H1 (cell line): ENCODE results near the gene MRM1. TPM values are rescaled to one million over a fixed set of nuclear protein-coding genes. Genes with fewer than 3 reads are reported as not detected.
A peak's percentile ranks its signal among the peaks of the same experiment; 100 is the strongest.

ENCODE experiments used
- CTCF ChIA-PET: fragments of 300-600 bp; sonication (Branson Sonifier 250); formaldehyde crosslinking; loops from one replicate; lab custom pipeline; 2021; ENCODE audit not compliant: partially characterized antibody; lab: Charles Lee
- POLR2A ChIA-PET: fragments of 300-600 bp; sonication (Branson Sonifier 250); formaldehyde crosslinking; loops from one replicate; lab custom pipeline; 2021; ENCODE audit warnings: inconsistent platforms; ENCODE audit not compliant: partially characterized antibody; lab: Charles Lee
- DNase-seq, 2 experiments: peaks; one replicate each; pipeline versions ENCODE4 v3.0.0 to v3.0.0-alpha.2; 2010 to 2022; ENCODE audit warnings: low spot score in 2 of 2, low read depth in 1 of 2, mixed read lengths in 1 of 2
- FAIRE-seq: peaks from 2 replicates; lab custom pipeline; 2011; peaks lifted over from hg19 to GRCh38; lab: Jason Lieb, UNC
- H2AFZ ChIP-seq: 2 replicates; pipeline ENCODE4 v1.8.1; 2012; ENCODE audit warnings: low read length, inconsistent platforms
- H2AK5ac ChIP-seq: 2 replicates; pipeline ENCODE4 v1.6.1; 2013; ENCODE audit warnings: low read depth, low read length
- H2BK120ac ChIP-seq: replicated peaks from 2 replicates; pipeline ENCODE3; 2013; ENCODE audit warnings: low read depth, low read length, inconsistent platforms
- H2BK12ac ChIP-seq: 2 replicates; pipeline ENCODE4 v1.6.1; 2013; ENCODE audit warnings: low read depth, low read length
- H2BK15ac ChIP-seq: 2 replicates; pipeline ENCODE4 v1.6.1; 2013; ENCODE audit warnings: low read length
- H2BK20ac ChIP-seq: 2 replicates; pipeline ENCODE4 v1.6.1; 2013; ENCODE audit warnings: low read length
- H2BK5ac ChIP-seq: 2 replicates; pipeline ENCODE4 v1.6.1; 2013; ENCODE audit warnings: low read depth, low read length
- H3K14ac ChIP-seq: 2 replicates; pipeline ENCODE4 v1.6.1; 2013; ENCODE audit warnings: inconsistent platforms; ENCODE audit not compliant: insufficient read length
- H3K18ac ChIP-seq: 2 replicates; pipeline ENCODE4 v1.6.1; 2013; ENCODE audit warnings: low read length; ENCODE audit errors: extremely low read depth
- H3K23ac ChIP-seq: 2 replicates; pipeline ENCODE4 v1.6.1; 2013; ENCODE audit warnings: inconsistent platforms; ENCODE audit not compliant: insufficient read length
- H3K23me2 ChIP-seq: 2 replicates; pipeline ENCODE4 v1.6.1; 2013; ENCODE audit warnings: low read depth, low read length
- H3K27ac ChIP-seq: 2 replicates; pipeline ENCODE4 v1.6.1; 2011; ENCODE audit warnings: low read depth, low read length, inconsistent platforms
- H3K27me3 ChIP-seq, 4 experiments: replicated peaks in 1 of 4; 1 replicate in 1 of 4; 2 replicates in 3 of 4; pipeline versions ENCODE4 v1.6.1 to v1.8.1; 2011 to 2013; ENCODE audit warnings: low read length in 3 of 4, mild to moderate bottlenecking in 3 of 4, inconsistent platforms in 2 of 4, mixed read lengths in 2 of 4, moderate library complexity in 1 of 4; ENCODE audit not compliant: control insufficient read depth in 3 of 4, insufficient read depth in 3 of 4; ENCODE audit errors: extremely low read depth in 1 of 4
- H3K36me3 ChIP-seq, 4 experiments: 2 replicates each; pipeline versions ENCODE4 v1.6.1 to v1.8.1; 2011 to 2013; ENCODE audit warnings: mild to moderate bottlenecking in 4 of 4, low read length in 3 of 4, moderate library complexity in 2 of 4, control low read depth in 1 of 4, inconsistent platforms in 1 of 4; ENCODE audit not compliant: insufficient read depth in 4 of 4, control insufficient read depth in 2 of 4
- H3K4ac ChIP-seq: replicated peaks from 2 replicates; pipeline ENCODE3; 2013; ENCODE audit warnings: low read length, low read depth, mixed read lengths, inconsistent platforms; ENCODE audit not compliant: insufficient read length
- H3K4me1 ChIP-seq, 4 experiments: replicated peaks in 1 of 4; 1 replicate in 1 of 4; 2 replicates in 3 of 4; pipeline versions ENCODE4 v1.6.1 to v1.8.1; 2011 to 2013; ENCODE audit warnings: low read length in 3 of 4, inconsistent platforms in 2 of 4, mixed read lengths in 1 of 4; ENCODE audit not compliant: insufficient read depth in 4 of 4, control insufficient read depth in 3 of 4
- H3K4me2 ChIP-seq, 2 experiments: 2 replicates each; pipeline versions ENCODE4 v1.6.1 to v1.8.1; 2011 to 2013; ENCODE audit warnings: low read depth in 2 of 2, low read length in 2 of 2, control low read depth in 1 of 2, inconsistent platforms in 1 of 2, mild to moderate bottlenecking in 1 of 2; ENCODE audit not compliant: insufficient read depth in 1 of 2
- H3K4me3 ChIP-seq, 4 experiments: fragments of 200-600, 300-600 bp in 1 of 4; sonication (generic), shearing (Covaris generic), sonication (Bioruptor Twin) in 1 of 4; 2 replicates each; pipeline versions ENCODE4 v1.5.1 to v1.8.1; 2011 to 2016; ENCODE audit warnings: low read length in 4 of 4, low read depth in 3 of 4, control low read depth in 2 of 4, inconsistent platforms in 2 of 4, mild to moderate bottlenecking in 2 of 4, mixed read lengths in 1 of 4, moderate library complexity in 1 of 4; ENCODE audit not compliant: insufficient read depth in 2 of 4; ENCODE audit errors: extremely low read depth in 1 of 4
- H3K56ac ChIP-seq: replicated peaks from 2 replicates; pipeline ENCODE3; 2013; ENCODE audit warnings: low read depth, mild to moderate bottlenecking, mixed read lengths, low read length, inconsistent platforms; ENCODE audit not compliant: insufficient read length
- H3K79me1 ChIP-seq: 2 replicates; pipeline ENCODE4 v1.6.1; 2013; ENCODE audit warnings: low read depth, low read length, control low read depth
- H3K79me2 ChIP-seq, 2 experiments: 2 replicates each; pipeline versions ENCODE4 v1.6.1 to v1.8.1; 2012 to 2013; ENCODE audit warnings: low read length in 2 of 2, mild to moderate bottlenecking in 2 of 2, inconsistent platforms in 1 of 2; ENCODE audit not compliant: insufficient read depth in 2 of 2, control insufficient read depth in 1 of 2
- H3K9ac ChIP-seq, 4 experiments: replicated peaks in 1 of 4; 1 replicate in 1 of 4; 2 replicates in 3 of 4; pipeline versions ENCODE4 v1.6.1 to v1.8.1; 2011 to 2013; ENCODE audit warnings: low read depth in 3 of 4, low read length in 3 of 4, control low read depth in 2 of 4, mild to moderate bottlenecking in 2 of 4, moderate library complexity in 2 of 4, inconsistent platforms in 1 of 4; ENCODE audit errors: extremely low read depth in 1 of 4
- H3K9me3 ChIP-seq, 2 experiments: 2 replicates each; pipeline versions ENCODE4 v1.6.1 to v1.8.1; 2012 to 2013; ENCODE audit warnings: mild to moderate bottlenecking in 2 of 2, moderate library complexity in 2 of 2, control low read depth in 1 of 2, inconsistent platforms in 1 of 2, low read depth in 1 of 2, low read length in 1 of 2, mixed read lengths in 1 of 2; ENCODE audit not compliant: insufficient read depth in 2 of 2
- H4K20me1 ChIP-seq, 2 experiments: replicated peaks in 1 of 2; 2 replicates each; pipeline versions ENCODE3 to v1.8.1; 2011 to 2013; ENCODE audit warnings: inconsistent platforms in 2 of 2, low read length in 2 of 2, mild to moderate bottlenecking in 1 of 2; ENCODE audit not compliant: insufficient read depth in 2 of 2, control insufficient read depth in 1 of 2
- H4K5ac ChIP-seq: 2 replicates; pipeline ENCODE4 v1.6.1; 2013; ENCODE audit warnings: low read length, low read depth, mixed read lengths, inconsistent platforms; ENCODE audit not compliant: insufficient read length
- H4K8ac ChIP-seq: 2 replicates; pipeline ENCODE4 v1.8.0; 2013; ENCODE audit warnings: mild to moderate bottlenecking, moderate library complexity, low read length, inconsistent platforms; ENCODE audit not compliant: insufficient read depth; ENCODE audit errors: extremely low read depth
- H4K91ac ChIP-seq: replicated peaks from 2 replicates; pipeline ENCODE3; 2013; ENCODE audit warnings: low read length, mixed read lengths, inconsistent platforms; ENCODE audit not compliant: insufficient read length
- KDM4A ChIP-seq: IDR thresholded peaks from one replicate; pipeline ENCODE4 v1.7.1; 2012; ENCODE audit warnings: low read depth, mild to moderate bottlenecking, moderate library complexity, low read length, inconsistent platforms; ENCODE audit not compliant: severe bottlenecking
- MAX ChIP-seq: IDR thresholded peaks from 2 replicates; pipeline ENCODE4 v1.6.1; 2012; ENCODE audit warnings: inconsistent platforms
- POLR2A ChIP-seq, 2 experiments: IDR thresholded peaks; 1 replicate in 1 of 2; 2 replicates in 1 of 2; pipeline ENCODE4 v1.6.1; 2011; ENCODE audit warnings: low read depth in 2 of 2, low read length in 2 of 2, mild to moderate bottlenecking in 2 of 2; ENCODE audit errors: control extremely low read depth in 1 of 2
- RNF2 ChIP-seq: fragments of 200-900, 300-1000 bp; sonication (generic); IDR thresholded peaks from 2 replicates; pipeline ENCODE4 v1.7.1; 2016; ENCODE audit warnings: borderline replicate concordance, low read depth, mild to moderate bottlenecking, antibody characterized with exemption, low read length; ENCODE audit not compliant: poor library complexity, severe bottlenecking; ENCODE audit errors: missing control alignments
- SRF ChIP-seq: IDR thresholded peaks from 2 replicates; pipeline ENCODE4 v1.6.1; 2011; ENCODE audit warnings: mild to moderate bottlenecking, low read depth, low read length, moderate library complexity
- WGBS, 2 experiments: shearing (Covaris generic) in 1 of 2; methylation state at CpG; one replicate each; pipeline versions ENCODE4 v1.1.6 to v1.1.7; 2013 to 2015; ENCODE audit warnings: low lambda C conversion rate in 2 of 2, mixed read lengths in 2 of 2, inconsistent platforms in 1 of 2, low coverage in 1 of 2, missing lambda C conversion rate in 1 of 2; ENCODE audit not compliant: insufficient replicate concordance in 2 of 2, insufficient coverage in 1 of 2, insufficient read length in 1 of 2; ENCODE audit errors: extremely low coverage in 1 of 2, missing lambda C conversion rate in 1 of 2; 5-methylcytosine and 5-hydroxymethylcytosine counted together
- polyA plus RNA-seq, 7 experiments: library from polyadenylated mRNA; depleted of rRNA in 3 of 7; stranded (reverse) in 5 of 7; unstranded in 2 of 7; fragments of >200 nt in 5 of 7; fragments of 200-250 nt in 2 of 7; gene quantifications; 1 replicate in 5 of 7; 2 replicates in 1 of 7; 4 replicates in 1 of 7; pipeline versions ENCODE4 v1.2.1 to v1.2.3, GENCODE V29; 2011 to 2013; ENCODE audit warnings: missing spikeins in 2 of 7, mixed read lengths in 2 of 7
- total RNA-seq: library from RNA; stranded (reverse); fragmentation: NEBNext Ultra II Directional; extraction: Animal tissue kit (Norgen Biotek cat#: 25700); gene quantifications from 2 replicates; pipeline ENCODE4 v1.2.1, GENCODE V29; 2021

MRM1 gene
- total and polyA plus RNA-seq, 2 of the 8 experiments (the other 6 are each of a cell fraction or from before 2014, with no cell fraction given), result 9.9 to 11.2 TPM

- FAIRE-seq, result no peak
- CTCF ChIA-PET, result interaction anchor here (0.6 to 3.2 kb wide), 6 partner anchors 9 to 1929 kb away, joined by 3 to 18 read pairs (median 3); partner anchors contain the start of gene MRM1
- H3K4me3 ChIP-seq, result peak overlapping the region in 2 of 4 experiments; percentile 1 to 93; a peak in 1 of 8 replicates
- no peak overlapping the region for H3K14ac ChIP-seq
- no peak overlapping the region for H3K23ac ChIP-seq
- H3K4me2 ChIP-seq, result peak overlapping the region; percentile 73 to 84; a peak in 1 of 4 replicates
- H2BK120ac ChIP-seq, result no peak overlapping the region
- H3K79me1 ChIP-seq, result peaks cover 3% of the 10 kb centered on the region; the same call in 1 of the 2 replicates
- no peak overlapping the region for H4K91ac ChIP-seq
- no peak overlapping the region for H3K18ac ChIP-seq
- no peak for DNase-seq
- H3K27ac ChIP-seq, result no peak overlapping the region
- POLR2A ChIA-PET, result interaction anchor here (0.9 to 6.4 kb wide), 5 partner anchors 8 to 59 kb away, joined by 4 to 55 read pairs (median 17); partner anchors contain the start of genes GGNBP2, MRM1, MYO19 and PIGW
- H2BK20ac ChIP-seq, result no peak overlapping the region
- no peak overlapping the region for H2BK12ac ChIP-seq
- peaks cover 0 to 10% (median 2%) of the 10 kb centered on the region in 4 experiments; a peak in 4 of 8 replicates for H3K36me3 ChIP-seq
- no peak overlapping the region for H2BK5ac ChIP-seq
- no peak for TF ChIP-seq SRF
- no peak for TF ChIP-seq POLR2A (IDR thresholded peaks at IDR 0.05; ENCODE audit: control extremely low read depth in 1 of 2, low read depth in 2 of 2, low read length in 2 of 2)
- TF ChIP-seq KDM4A, result no peak
- no peak for TF ChIP-seq RNF2
- TF ChIP-seq MAX, result no peak
- no peak overlapping the region for H2AFZ ChIP-seq
- WGBS, 2 experiments, result 75% methylated on average over 8 of the region's 8 CpGs; no CpG with 5 or more reads in 1 of the 2 experiments
- H3K56ac ChIP-seq, result no peak overlapping the region
- H3K23me2 ChIP-seq, result peaks cover 7% of the 10 kb centered on the region
- H2AK5ac ChIP-seq, result no peak overlapping the region; the same call in 1 of the 2 replicates
- no peak overlapping the region for H3K4ac ChIP-seq
- peaks cover 5 to 16% of the 10 kb centered on the region in 2 experiments; a peak in 3 of 4 replicates for H3K79me2 ChIP-seq
- H3K9ac ChIP-seq, result no peak overlapping the region
- no peak overlapping the region for H2BK15ac ChIP-seq
- H4K20me1 ChIP-seq, result peaks cover 0 to 4% of the 10 kb centered on the region in 2 experiments
- no peak overlapping the region for H4K5ac ChIP-seq
- H3K4me1 ChIP-seq, result peaks cover 0 to 15% (median 11%) of the 10 kb centered on the region in 4 experiments; a peak in 5 of 7 replicates
- H3K27me3 ChIP-seq, result no peaks in the 10 kb centered on the region
- no peak overlapping the region for H4K8ac ChIP-seq
- H3K9me3 ChIP-seq, result no peaks in the 10 kb centered on the region
These were observed 7.6 kb upstream of the MRM1 start for GRCh38 chr17:36593656-36594316.
